Ovary (tissue), 9 donors: ENCODE data around the gene GNG3. TPM values are rescaled to one million over a fixed set of nuclear protein-coding genes. Genes with fewer than 3 reads are reported as not detected.
A peak's percentile ranks its signal among the peaks of the same experiment; 100 is the strongest.
"Not testable (repeated sequence)": the region's sequence is repeated elsewhere in the genome, so short reads cannot be mapped to it uniquely, and the experiment has no call there.

Source experiments
- DNase-seq, 5 donors: peaks; one replicate each; pipeline ENCODE4 v3.0.0-alpha.2; 2019 to 2020
- H3K27ac ChIP-seq, 2 donors: fragments of 200-600 bp; one replicate each; pipeline versions ENCODE4 v1.5.1 to v1.8.0; 2019 to 2022
- H3K27me3 ChIP-seq: fragments of 200-600 bp; one replicate; pipeline ENCODE4 v1.8.0; 2022
- H3K36me3 ChIP-seq: fragments of 200-600 bp; sonication (generic); one replicate; pipeline ENCODE4 v1.5.1; 2019
- H3K4me1 ChIP-seq: one replicate; pipeline ENCODE4 v1.8.1; 2013; ENCODE audit warnings: mild to moderate bottlenecking, moderate library complexity; ENCODE audit not compliant: insufficient read depth
- H3K4me3 ChIP-seq: fragments of 200-600 bp; sonication (generic); one replicate; pipeline ENCODE4 v1.5.1; 2017
- H3K9me3 ChIP-seq, 2 donors: fragments of 200-600 bp in 1 of 2; sonication (generic) in 1 of 2; one replicate each; pipeline versions ENCODE4 v1.5.1 to v1.8.1; 2013 to 2019; ENCODE audit warnings: mild to moderate bottlenecking in 1 of 2, moderate library complexity in 1 of 2
- CTCF ChIP-seq, 3 donors: fragments of 450-650 bp in 2 of 3; fragments of 200-600 bp in 1 of 3; IDR thresholded peaks; one replicate each; pipeline versions ENCODE4 v1.5.1 to v1.8.0; 2016 to 2022; ENCODE audit warnings: antibody characterized with exemption in 3 of 3, mild to moderate bottlenecking in 1 of 3
- EP300 ChIP-seq: sonication (generic); formaldehyde crosslinking; IDR thresholded peaks from one replicate; pipeline ENCODE4 v1.6.1; 2017; ENCODE audit warnings: antibody characterized with exemption
- POLR2A ChIP-seq: fragments of 450-650 bp; IDR thresholded peaks from one replicate; pipeline ENCODE4 v1.6.1; 2017; ENCODE audit warnings: antibody characterized with exemption, mild to moderate bottlenecking, moderate library complexity
- WGBS, 3 donors: extraction: QIAGEN DNeasy Blood & Tissue Kit in 1 of 3; methylation state at CpG; one replicate each; pipeline versions ENCODE4 v1.1.5 to v1.1.7; 2013 to 2017; 5-methylcytosine and 5-hydroxymethylcytosine counted together
- intact Hi-C, 4 donors: fragments of 100-400 bp; cut with DNase I; formaldehyde crosslinking; loops; one replicate each; pipeline versions ENCODE4 v1.11.0 to v1.15.1; 2022 to 2023
- polyA plus RNA-seq, 2 donors: library from polyadenylated mRNA; stranded (reverse); fragments of 200-250 nt in 1 of 2; fragments of 350-450 nt in 1 of 2; fragmentation: Illumina TruSeq in 1 of 2; extraction: RNeasy Lipid Tissue Mini Kit (QIAGEN cat#74804) in 1 of 2; gene quantifications; one replicate each; pipeline ENCODE4 v1.2.3, GENCODE V29; 2013 to 2014
- total RNA-seq, 7 donors: library from RNA; depleted of rRNA in 2 of 7; stranded (reverse); fragments of >200 nt in 2 of 7; fragmentation: NEBNext Ultra II Directional in 3 of 7; extraction: Animal tissue kit (Norgen Biotek cat#: 25700) in 3 of 7; gene quantifications; one replicate each; pipeline versions ENCODE4 v1.1.0 to v1.2.4, GENCODE V29; 2016 to 2023
- donor health status: DM: no; HTN: no; CAD: no; lungs with moderate emphysema.
- donor health status: DM: no; HTN: no; CAD: no.
- donor health status: Bipolar disorder and iron deficiency.
- donor health status: DM: yes; HTN: yes; CAD: no.
- donor health status: DM: no; HTN: no; CAD: no.
- donor health status: DM: yes; HTN: yes; CAD: no.

Gene GNG3
- total and polyA plus RNA-seq, 9 donors, result 0.18 to 0.73 (median 0.34) TPM; not detected in 2

- Histone ChIP-seq H3K36me3 (no peaks in the 10 kb centered on the region), H3K4me3 (peak overlapping the region; percentile 83), H3K27me3 (no peaks in the 10 kb centered on the region), H3K4me1 (peaks cover 15% of the 10 kb centered on the region), H3K9me3 (no peaks in the 10 kb centered on the region), H3K27ac (peak overlapping the region; percentile 44 to 82)
- intact Hi-C loops, result loop anchor here in 2 of 4 donors (5.0 to 10.0 kb wide), 2 partner anchors 56 to 276 kb away; partner anchors contain the start of genes HNRNPUL2 (in 1 of the 2) and TTC9C (in 1 of the 2)
- no peak for DNase-seq
- TF ChIP-seq POLR2A, result no peak
- TF ChIP-seq CTCF (IDR thresholded peaks at IDR 0.05), result no peak
- TF ChIP-seq EP300, result no peak
- 0 to 1% (median 0%) methylated on average over 17 of the region's 17 CpGs for WGBS, 3 donors
Observed at GRCh38 chr11:62671236-62671607, 36.3 kb upstream of the GNG3 start.

- DNase-seq, result peak; percentile 75 to 85 (median 78)
- WGBS, 3 donors, result 0 to 2% (median 0%) methylated on average over 56 to 59 of the region's 59 CpGs
- H3K27me3 ChIP-seq, result no peaks in the 10 kb centered on the region
- peak; percentile 60 for TF ChIP-seq POLR2A
- no peak for TF ChIP-seq CTCF (IDR thresholded peaks at IDR 0.05)
- TF ChIP-seq EP300, result no peak
- H3K4me3 ChIP-seq, result peak within 1 kb of the TSS; percentile 83
- H3K9me3 ChIP-seq, result no peaks in the 10 kb centered on the region
- intact Hi-C loops, result loop anchor here in 2 of 4 donors (5.0 to 10.0 kb wide), 2 partner anchors 56 to 277 kb away; partner anchors contain the start of genes HNRNPUL2 (in 1 of the 2) and TTC9C (in 1 of the 2)
- H3K4me1 ChIP-seq, result peaks cover 9% of the 10 kb centered on the region
- H3K27ac ChIP-seq, result peak within 1 kb of the TSS; percentile 44 to 82
- no peaks in the 10 kb centered on the region for H3K36me3 ChIP-seq
Observed at GRCh38 chr11:62671608-62672389, 35.7 kb upstream of the GNG3 start, which contains the start of the genes LBHD1 and UQCC3. Gene LBHD1 (minus strand): TSS chr11:62672267. CDS start chr11:62670031, 2,236 bp downstream. Gene UQCC3 (plus strand): TSS chr11:62671673. CDS start chr11:62671746, 73 bp downstream.

- Histone ChIP-seq H3K4me1 (peaks cover 11% of the 10 kb centered on the region), H3K9me3 (no peaks in the 10 kb centered on the region), H3K27me3 (no peaks in the 10 kb centered on the region), H3K4me3 (no peak overlapping the region), H3K27ac (no peak overlapping the region), H3K36me3 (no peaks in the 10 kb centered on the region)
- WGBS, 3 donors, result 68 to 70% (median 69%) methylated on average over 2 of the region's 2 CpGs
- intact Hi-C loops, result loop anchor here in 2 of 4 donors (5.0 to 10.0 kb wide), 2 partner anchors 54 to 278 kb away; partner anchors contain the start of genes HNRNPUL2 (in 1 of the 2) and TTC9C (in 1 of the 2)
- DNase-seq, result no peak
- TF ChIP-seq POLR2A (no peak), EP300 (no peak), CTCF (IDR thresholded peaks at IDR 0.05) (no peak)
Observed at GRCh38 chr11:62673196-62673525, 34.3 kb upstream of the GNG3 start.

GRCh38 chr11:62675415-62675814 is 32.1 kb upstream of the GNG3 start:
- WGBS, 3 donors, result 87 to 97% (median 91%) methylated on average over 10 of the region's 10 CpGs
- not testable (repeated sequence) for H3K27ac ChIP-seq, H3K9me3 ChIP-seq, H3K4me3 ChIP-seq, H3K36me3 ChIP-seq, DNase-seq, H3K27me3 ChIP-seq
- intact Hi-C loops, result loop anchor here in 2 of 4 donors (5.0 to 10.0 kb wide), 2 partner anchors 52 to 281 kb away; partner anchors contain the start of genes HNRNPUL2 (in 1 of the 2) and TTC9C (in 1 of the 2)
- H3K4me1 ChIP-seq, result peaks cover 11% of the 10 kb centered on the region
